DND-41 (cell line): ENCODE results near the gene NCF2.

ENCODE experiments used
- CTCF ChIP-seq: IDR thresholded peaks from 2 replicates; pipeline ENCODE4 v1.5.1; 2012; ENCODE audit warnings: borderline replicate concordance, low read length, moderate library complexity, mild to moderate bottlenecking; ENCODE audit not compliant: poor library complexity, severe bottlenecking; ENCODE audit errors: extremely low read depth
- EZH2 ChIP-seq: IDR thresholded peaks from 3 replicates; pipeline ENCODE4 v1.6.1; 2012; ENCODE audit warnings: borderline replicate concordance, low read depth, mild to moderate bottlenecking, moderate library complexity, low read length, inconsistent platforms; ENCODE audit not compliant: severe bottlenecking

GRCh38 chr1:183548116-183548515, 42.1 kb downstream of the NCF2 start:
- no peak for TF ChIP-seq CTCF
- no peak for TF ChIP-seq EZH2
